NCI-H460 (cell line): ENCODE results near the gene PARP14. TPM values are rescaled to one million over a fixed set of nuclear protein-coding genes. Genes with fewer than 3 reads are reported as not detected.
"Not testable (repeated sequence)": the region's sequence is repeated elsewhere in the genome, so short reads cannot be mapped to it uniquely, and the experiment has no call there.

Experiments used
- DNase-seq: peaks from one replicate; pipeline ENCODE4 v3.0.0-alpha.2; 2016; ENCODE audit warnings: low read depth; ENCODE audit errors: extremely low read depth
- total RNA-seq: library from RNA; depleted of rRNA; stranded (reverse); fragments of >200 nt; shearing (Covaris generic); gene quantifications from 2 replicates; pipeline ENCODE4 v1.2.3, GENCODE V29; 2014

The PARP14 gene
- total RNA-seq, 1 experiment from 2014 or later: 28.6 TPM

DNA sequence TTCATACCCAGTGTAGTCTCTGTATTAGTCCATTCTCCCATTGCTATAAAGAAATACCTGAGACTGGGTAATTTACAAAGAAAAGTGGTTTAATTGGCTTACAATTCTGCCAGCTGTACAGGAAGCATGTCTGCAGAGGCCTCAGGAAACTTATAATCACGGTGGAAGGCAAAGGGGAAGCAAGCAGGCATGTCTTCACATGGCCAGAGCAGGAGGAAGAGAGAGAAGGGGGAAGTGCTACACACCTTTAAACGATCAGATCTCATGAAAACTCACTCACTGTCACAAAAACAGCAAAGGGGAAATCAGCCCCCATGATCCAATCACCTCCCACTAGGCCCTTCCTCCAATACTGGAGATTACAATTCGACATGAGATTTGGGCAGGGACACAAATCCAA is 6.3 kb upstream of the PARP14 start:
- DNase-seq: no peak

DNA sequence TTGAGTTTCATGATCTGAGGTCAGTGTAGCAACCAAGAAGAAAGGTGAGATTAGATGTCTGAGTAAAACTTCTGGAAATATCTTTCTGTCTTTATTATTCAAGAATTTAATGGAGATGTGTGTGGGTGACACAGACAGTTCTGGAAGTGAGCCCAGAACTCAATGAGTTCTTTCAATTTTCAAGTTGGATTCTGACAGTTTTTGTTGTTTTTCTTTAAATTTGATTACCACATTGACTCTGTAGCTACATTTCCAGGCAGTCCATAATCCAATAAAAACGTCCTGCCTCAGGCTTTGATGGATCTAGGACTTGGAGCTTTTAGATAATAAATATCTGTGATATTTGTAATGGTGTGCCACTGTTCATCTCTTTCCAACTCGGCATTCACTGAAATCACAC is 3.9 kb upstream of the PARP14 start:
- DNase-seq: no peak

DNA sequence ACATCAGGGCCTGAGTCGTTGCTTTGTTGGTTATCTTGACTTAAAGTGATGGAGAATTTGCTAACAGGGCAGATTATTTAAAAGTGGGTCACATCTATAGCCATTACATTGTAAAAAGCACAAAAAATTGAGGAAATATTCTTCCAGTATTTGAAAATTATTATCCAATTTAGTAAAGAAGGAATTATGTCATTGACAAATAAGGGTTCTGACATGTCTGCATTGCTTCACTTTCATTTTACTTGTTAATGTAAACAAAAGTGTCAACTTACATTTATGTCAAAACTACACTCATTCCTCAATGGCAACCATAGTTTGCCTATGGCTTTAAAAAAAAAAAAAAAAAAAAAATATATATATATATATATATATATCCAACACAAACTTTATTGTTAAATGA is 3.4 kb upstream of the PARP14 start:
- DNase-seq: no peak

DNA sequence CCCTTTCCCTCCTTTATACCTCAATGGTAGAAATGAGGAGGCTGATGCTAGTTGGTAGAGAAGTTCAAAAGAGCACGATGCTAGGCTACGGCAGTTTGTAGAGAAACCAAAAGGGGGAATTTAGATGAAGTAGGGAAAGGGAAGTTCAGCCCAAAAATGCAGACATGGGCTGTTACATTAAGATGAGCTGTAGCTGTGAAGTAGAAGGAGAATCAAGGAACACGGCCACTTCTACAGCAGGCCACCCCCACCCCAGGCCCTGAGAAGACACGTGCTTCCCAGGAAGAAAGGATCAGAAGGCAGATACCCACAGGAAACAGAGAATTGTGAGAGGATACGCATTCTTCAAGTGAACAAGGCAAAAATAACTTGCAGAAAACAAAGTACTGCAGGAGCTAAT is 2.1 kb upstream of the PARP14 start:
- no peak for DNase-seq

DNA sequence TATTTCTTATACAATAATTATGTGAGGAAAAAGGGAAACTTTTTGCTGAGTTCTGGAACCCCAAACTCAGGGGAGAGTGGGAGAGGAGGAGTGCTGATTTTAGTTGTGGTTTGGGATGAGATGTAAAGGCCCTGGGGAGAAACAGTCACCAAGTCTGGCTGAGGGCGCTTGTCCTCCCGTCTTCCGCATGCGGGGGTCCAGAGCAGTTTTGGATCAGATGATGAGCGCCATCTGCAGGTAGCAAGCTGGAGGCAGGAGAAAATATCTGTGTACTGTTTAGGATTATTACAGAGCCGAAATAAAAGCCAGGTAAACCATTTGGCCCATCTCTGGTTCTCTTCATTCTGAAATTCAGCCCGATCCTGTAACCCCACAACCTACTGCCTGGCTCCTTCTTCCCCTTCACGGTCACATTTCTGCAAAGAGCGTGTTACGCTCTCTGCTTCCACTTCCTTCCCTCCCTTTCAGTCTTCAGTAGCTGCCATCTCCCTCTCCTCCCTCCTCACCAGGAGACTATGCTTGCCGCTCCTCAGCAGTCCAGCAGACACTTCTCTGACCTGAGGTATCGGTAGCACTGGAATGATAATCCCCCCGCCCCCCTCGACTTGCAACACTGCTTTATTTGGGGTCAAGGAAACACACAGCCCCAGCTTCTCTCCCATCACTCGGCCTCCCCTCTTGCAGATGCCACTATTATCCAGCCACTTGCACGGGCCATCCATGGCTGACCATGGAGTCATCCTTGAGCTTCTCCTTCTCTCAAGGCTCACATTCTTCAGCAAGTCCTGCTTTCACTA is 1.4 kb upstream of the PARP14 start:
- DNase-seq: peak; percentile 69

DNA sequence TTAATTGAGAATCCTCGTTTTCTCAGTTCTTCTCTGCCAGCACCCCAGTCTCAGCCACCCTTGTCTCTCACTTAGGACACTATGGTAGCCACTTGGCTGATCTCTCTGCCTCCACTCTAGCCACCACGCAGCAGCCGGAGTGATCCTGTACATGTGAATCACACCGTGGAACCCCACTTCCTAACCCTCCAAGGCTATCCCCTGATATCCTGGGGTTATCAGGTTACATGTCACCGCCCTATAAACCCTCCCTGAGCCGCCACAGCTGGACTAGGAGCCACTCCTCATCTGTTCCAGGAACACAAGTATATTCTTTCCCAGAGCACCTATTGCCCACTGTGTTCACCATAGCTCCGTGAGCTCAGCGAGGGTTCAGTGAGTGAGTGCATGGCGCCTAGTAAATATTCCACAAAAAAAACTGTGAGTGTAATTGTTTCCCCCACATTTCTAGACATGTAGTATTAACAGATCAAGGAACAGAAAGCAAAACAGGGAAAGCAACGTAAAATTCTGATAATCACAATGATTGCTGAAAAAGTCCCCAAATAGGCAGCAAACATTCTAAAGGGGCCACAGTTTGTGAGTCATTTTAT is 661 bp upstream of the PARP14 start:
- DNase-seq: no peak

DNA sequence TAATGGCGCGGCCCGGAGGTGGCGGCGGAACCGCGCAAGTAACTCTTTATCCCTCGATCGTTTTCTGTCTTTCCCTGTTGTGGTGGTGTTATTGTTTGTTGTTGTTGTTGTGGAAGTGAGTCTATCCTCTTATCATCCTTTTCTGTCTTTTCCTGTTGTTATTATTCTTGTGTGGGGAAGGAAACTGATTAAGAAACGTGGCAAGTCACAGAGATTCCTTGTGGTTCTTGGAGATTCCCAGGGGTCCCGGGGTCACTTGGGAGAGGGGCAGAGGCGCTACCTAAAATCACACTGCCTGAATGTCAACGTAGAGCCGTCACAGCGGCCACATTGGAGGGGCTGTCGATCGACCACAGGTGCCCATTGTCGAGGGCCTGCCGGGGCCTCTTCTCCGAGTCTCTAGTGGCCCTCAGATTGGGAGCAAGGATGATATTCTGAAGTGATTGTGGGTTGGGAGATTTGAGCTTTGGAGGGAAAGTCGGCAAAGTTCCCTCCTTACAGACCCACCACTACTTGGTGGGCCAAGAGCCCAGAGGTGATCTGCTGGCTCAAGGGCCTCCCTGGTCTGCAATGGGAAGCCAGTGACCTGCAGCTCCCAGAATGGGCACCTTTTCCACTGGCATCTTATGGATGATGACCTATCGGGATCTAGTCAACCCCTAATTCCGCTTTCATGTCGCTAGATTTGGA is 790 bp downstream of the PARP14 start:
- no peak for DNase-seq

DNA sequence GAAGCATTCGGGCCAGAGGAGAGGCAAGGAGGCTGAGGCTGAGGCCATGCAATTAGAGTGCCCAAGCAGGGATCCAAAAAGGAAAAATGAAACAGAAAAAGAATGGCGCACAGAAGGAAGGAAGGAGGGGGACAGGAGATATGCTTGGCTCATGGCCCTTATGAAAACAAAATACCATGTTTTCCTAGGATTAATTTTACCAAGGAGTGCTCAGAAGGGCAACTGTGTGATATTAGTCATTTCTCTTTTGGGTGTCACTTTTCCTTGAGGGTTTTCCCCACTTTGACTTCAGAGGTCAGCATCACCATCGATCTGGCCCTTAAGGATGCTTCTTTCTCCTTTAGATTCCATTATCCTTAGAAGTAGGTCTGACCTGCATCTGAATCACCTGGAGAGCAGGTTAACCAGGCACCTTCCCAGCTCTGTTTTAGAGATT is 1.4 kb downstream of the PARP14 start:
- DNase-seq: no peak

DNA sequence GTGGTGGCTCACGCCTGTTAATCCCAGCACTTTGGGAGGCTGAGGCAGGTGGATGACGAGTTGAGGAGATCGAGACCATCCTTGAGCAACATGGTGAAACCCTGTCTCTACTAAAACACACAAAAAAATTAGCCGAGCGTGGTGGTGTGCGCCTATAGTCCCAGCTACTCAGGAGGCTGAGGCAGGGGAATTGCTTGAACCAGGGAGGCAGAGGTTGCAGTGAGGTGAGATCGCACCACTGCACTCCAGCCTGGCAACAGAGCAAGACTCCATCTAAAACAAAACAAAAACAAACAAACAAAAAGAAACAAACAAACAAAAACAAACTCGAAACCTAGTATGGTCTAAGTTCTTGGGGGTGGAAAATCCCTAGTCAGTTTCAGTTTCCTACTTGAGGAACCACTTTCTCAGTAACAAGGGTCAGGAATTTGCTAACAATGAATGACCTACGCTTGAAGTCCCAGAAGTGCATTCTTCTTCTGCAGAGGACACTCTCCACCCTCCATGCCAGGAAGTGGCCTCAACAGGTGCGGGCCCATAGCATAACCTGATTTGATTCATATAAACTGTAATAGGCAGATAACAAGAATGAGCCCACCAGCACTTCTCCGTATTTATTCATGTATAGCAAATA is 2.3 kb downstream of the PARP14 start:
- not testable (repeated sequence) for DNase-seq

DNA sequence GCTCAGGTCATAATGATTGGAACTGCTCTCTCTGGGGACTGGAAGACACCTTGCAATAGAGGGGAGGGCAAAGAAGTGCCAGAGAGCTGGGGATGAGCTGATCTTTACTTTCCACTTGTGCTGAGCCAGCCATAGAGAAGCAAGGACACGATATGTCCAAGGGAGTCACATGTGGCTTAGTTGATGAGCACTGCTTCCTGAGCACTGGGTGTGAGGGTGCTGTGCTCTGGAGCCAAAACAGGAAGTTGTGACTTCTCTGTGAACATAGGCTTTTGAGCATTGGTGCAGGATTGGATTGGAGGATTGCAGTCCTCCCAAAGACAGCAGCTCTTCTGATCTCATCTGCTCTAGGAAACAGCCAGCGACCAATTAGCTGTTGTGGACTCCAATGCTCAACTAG is 6.7 kb downstream of the PARP14 start:
- DNase-seq: no peak

DNA sequence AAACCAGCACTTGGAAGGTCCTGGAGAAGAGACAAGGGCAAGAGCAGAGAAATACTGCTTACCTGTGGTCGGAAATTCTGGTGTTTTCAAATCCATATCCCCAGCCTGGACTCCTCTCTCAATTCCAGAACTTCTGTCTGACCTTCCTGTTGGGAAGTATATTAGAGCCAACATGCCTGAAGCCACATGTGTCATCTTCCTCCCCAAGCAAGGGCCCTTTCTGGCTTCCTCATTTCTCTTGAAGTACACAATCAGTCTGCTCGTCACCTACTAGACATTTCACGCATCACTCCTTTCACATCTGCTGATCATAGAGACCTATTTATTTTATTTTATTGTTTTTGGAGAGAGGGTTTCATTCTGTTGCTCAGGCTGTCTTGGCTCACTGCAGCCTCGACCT is 8.4 kb downstream of the PARP14 start:
- no peak for DNase-seq

DNA sequence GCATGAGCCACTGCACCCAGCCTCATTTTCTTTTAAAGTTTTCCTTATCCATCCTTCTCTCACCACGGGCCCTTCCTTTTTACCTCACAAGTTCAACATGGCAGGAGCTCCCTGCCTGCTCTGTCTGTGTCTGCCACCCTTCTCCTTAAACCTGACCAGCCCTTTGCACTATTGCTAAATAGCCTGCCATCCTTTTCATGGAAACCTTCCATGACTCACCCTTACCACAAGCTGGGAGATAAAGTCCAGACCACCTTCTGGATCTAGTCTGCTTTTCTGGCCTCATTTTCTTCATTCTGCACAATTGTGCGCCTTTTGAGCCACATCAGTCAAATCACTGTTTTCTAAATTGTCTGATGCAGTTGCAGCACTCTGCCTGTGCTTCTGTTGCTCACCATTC is 8.9 kb downstream of the PARP14 start:
- no peak for DNase-seq

DNA sequence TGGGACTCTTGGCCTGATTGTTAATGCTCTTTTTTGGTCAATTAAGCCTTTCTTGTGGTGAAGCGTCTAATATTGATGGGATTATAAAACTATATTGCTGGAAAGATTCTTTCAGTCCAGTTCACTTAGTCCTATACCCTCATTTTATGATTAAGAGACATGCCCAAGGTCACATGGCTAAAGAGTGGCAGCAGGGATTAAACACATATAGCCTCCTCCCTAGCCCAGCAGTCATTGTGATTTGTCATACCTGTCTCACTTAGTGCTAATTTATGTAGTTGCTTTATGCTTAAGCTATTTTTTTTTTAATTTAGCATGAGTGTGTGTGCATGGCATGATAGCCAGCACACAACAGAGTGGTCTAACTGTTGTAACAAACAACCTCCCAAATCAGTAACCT is 9.5 kb downstream of the PARP14 start:
- no peak for DNase-seq

DNA sequence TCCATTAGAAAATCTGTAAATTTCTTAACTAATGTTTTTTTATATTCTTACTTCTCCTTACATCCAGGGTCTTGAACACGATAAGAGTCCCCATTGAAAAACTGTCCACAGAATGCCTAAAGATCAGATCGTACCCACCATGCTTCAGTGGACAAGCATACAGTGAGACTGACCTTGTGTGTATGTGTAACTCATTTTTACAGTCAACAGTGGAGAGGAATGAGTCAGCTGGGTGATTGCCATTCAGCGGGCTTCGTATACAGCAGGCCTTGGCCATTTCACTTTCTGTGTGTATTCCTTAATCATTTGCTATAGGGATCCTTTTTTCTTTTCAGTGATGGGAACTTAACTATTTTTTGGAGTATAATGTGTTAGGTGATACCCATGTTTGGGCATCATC is 10.6 kb downstream of the PARP14 start:
- no peak for DNase-seq

DNA sequence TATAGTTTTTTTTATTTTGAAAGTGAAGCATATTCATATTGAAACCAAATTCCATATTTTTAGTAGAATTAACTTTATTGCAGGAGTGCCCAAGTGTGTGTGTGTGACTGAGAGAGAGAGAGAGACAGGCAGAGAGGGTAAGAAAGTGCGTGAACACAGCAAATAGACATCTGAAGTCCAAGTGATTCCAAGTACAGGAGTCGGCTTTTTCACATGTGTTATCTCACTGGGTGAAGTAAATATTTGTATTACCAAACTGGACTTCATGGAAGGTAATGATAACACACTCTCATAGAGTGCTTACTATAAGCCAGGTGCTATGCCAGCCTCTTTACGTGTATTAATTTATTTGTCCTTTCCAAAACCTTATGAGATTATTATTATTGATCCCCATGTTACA is 12.0 kb downstream of the PARP14 start:
- no peak for DNase-seq

DNA sequence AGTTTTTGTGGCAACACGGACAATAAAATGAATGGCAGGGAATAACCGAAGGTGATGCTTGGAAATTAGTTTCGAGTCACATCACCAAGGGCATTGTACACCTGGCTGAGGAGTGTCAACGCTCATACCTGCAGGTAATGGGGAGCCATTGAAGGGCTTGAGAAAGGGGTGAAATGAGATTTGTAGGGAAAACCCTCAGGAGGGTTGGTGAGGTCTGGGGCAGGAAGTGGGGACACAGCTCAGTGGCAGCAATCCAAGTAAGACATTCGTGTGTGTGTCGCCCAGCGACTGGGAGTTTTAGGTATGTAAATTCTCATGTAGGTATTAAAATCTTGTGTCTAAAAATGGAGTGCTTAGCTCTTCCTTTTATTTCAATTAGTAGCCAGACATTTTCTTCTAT is 14.3 kb downstream of the PARP14 start:
- no peak for DNase-seq

DNA sequence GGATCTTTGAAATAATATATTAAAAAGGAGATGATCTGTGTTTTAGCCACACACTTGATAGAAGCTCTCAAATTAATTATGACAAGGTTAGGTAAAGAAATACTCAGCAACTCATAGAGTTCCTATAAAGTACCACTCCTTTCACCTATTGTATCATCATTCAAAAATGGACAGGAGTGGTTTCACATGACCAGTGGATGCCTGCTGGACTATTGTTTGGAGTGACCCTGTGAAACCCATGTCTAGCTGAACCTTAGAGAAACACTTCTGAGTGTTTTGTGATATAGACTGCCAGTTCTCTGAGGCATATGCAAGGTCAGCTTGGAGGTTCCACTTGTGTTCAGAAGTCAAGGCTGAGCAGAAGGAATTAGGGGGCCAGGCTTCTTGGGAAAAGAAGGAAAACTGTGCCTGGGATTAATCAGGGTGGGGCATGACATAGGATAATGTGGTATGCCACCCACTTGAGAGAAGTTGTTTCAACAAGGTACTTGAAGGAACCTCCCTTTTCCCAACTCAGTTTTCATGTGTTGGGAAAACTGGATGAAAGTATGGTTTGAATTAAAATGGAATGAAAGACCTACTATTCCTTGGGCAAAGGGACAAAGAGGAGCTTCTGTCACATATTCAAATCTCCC is 15.4 kb downstream of the PARP14 start:
- no peak for DNase-seq

DNA sequence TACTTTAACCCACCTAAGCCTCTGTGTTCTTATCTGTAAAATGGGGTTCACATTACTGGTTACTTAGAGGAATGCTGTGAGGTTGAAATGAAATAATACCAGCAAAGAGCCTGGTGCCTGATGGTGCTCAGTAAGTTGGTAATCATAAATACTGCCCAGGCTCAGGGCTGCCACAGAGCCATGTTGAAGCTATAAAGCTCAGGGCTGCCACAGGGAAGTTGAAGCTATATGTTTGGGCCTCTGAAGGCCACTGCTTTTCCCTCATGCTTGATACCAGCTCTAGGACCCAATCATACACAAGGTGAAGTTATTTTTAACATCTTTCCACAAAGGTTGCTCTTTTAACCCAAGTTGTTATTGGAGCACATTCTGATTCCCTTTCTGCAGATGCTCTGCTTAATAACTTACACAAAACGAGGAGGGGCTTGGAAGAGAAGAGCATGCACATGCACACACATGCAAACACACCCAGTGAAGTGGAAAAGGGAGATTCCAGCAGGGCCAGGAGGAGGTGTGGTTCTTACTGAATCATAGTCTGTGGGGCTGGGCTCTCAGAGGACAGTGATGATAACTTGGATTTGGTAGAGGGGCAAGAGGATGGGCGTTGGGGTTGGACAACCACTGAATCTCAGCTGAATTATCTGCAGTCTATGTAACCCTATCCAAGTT is 17.4 kb downstream of the PARP14 start:
- DNase-seq: no peak

DNA sequence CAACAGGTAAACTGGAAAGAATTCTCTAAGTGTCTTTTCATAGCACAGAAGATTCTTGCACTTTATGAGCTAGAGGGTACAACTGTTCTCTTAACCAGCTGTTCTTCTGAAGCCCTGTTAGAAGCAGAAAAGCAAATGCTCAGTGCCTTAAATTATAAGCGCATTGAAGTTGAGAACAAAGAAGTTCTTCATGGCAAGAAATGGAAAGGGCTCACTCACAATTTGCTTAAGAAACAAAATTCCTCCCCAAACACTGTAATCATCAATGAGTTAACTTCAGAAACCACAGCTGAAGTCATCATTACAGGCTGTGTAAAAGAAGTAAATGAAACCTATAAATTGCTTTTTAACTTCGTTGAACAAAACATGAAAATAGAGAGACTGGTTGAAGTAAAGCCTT is 19.6 kb downstream of the PARP14 start:
- no peak for DNase-seq

DNA sequence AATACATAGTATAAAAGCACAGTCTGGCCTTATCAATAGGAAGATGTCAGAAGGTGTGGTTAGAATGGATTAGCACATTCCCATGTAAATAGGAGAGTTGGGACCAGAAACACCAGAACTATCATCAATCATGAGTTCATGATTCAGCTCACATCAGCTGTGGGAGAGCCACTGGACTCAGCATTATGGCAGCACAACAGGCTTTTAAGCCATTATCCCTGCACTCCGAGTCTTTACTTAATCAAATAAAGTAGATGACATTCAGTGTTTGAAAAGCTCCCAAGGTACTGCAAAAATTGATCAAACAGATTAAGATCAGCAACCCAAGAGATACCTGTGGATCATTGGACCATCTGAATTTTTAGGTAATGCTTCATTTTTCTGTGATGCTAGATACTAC is 24.7 kb downstream of the PARP14 start:
- DNase-seq: no peak
